GM19463 (cell line): ENCODE results near the gene TBX15.

Experiments used
- ATAC-seq: cut with Tn5 transposase; IDR thresholded peaks from one replicate; pipeline ENCODE4 v1.9.1; 2021; ENCODE audit warnings: mild to moderate bottlenecking, moderate library complexity; ENCODE audit not compliant: unreplicated experiment

Gene TBX15

GRCh38 chr1:118899340-118899739 is 88.8 kb downstream of the TBX15 start:
- ATAC-seq, result no peak

GRCh38 chr1:118898712-118899111 is 89.4 kb downstream of the TBX15 start:
- ATAC-seq, result no peak

- ATAC-seq, result no peak
Observed at GRCh38 chr1:118896416-118896815, 91.7 kb downstream of the TBX15 start.

- no peak for ATAC-seq
Observed at GRCh38 chr1:118894836-118895235, 93.3 kb downstream of the TBX15 start.

- no peak for ATAC-seq
Observed at GRCh38 chr1:118890851-118891384, 97.2 kb downstream of the TBX15 start.

- ATAC-seq, result no peak
Observed at GRCh38 chr1:118884946-118885345, 103.2 kb downstream of the TBX15 start.

GRCh38 chr1:118881751-118882150 is 106.4 kb downstream of the TBX15 start:
- no peak for ATAC-seq

GRCh38 chr1:118878661-118879060 is 109.5 kb downstream of the TBX15 start:
- no peak for ATAC-seq

GRCh38 chr1:118877668-118878396 is 110.3 kb downstream of the TBX15 start:
- ATAC-seq, result no peak

GRCh38 chr1:118871582-118872171 is 116.5 kb downstream of the TBX15 start:
- no peak for ATAC-seq

GRCh38 chr1:118868387-118868786 is 119.8 kb downstream of the TBX15 start:
- ATAC-seq, result no peak

- ATAC-seq, result no peak
Observed at GRCh38 chr1:118866330-118866729, 121.8 kb downstream of the TBX15 start.

- ATAC-seq, result no peak
Observed at GRCh38 chr1:118863688-118864087, 124.5 kb downstream of the TBX15 start.

- peak; percentile 70 for ATAC-seq
Observed at GRCh38 chr1:118862755-118863154, 125.4 kb downstream of the TBX15 start.

- ATAC-seq, result no peak
Observed at GRCh38 chr1:118861216-118861615, 126.9 kb downstream of the TBX15 start.

GRCh38 chr1:118859999-118860398 is 128.1 kb downstream of the TBX15 start:
- ATAC-seq, result no peak

- no peak for ATAC-seq
Observed at GRCh38 chr1:118846443-118846842, 141.7 kb downstream of the TBX15 start.

- no peak for ATAC-seq
Observed at GRCh38 chr1:118842452-118843201, 145.5 kb downstream of the TBX15 start.

GRCh38 chr1:118841521-118841920 is 146.6 kb downstream of the TBX15 start:
- ATAC-seq, result no peak
